ENCODE measurements around the gene RALBP1. TPM values are rescaled to one million over a fixed set of nuclear protein-coding genes. Genes with fewer than 3 reads are reported as not detected.

The RALBP1 gene
- total RNA-seq, 6 donors from 2014 or later, result 39.8 to 82.6 (median 57.6) TPM

- Histone ChIP-seq H3K27ac (no peak overlapping the region), H3K27me3 (no peaks in the 10 kb centered on the region), H3K36me3 (peaks cover 10 to 94% (median 66%) of the 10 kb centered on the region in 4 donors), H3K4me1 (peaks cover 0 to 3% (median 0%) of the 10 kb centered on the region in 4 donors), H3K4me3 (no peak overlapping the region), H3K9me3 (no peaks in the 10 kb centered on the region)
- TF ChIP-seq POLR2A (IDR thresholded peaks at IDR 0.05) (no peak), EP300 (IDR thresholded peaks at IDR 0.05) (no peak), CTCF (IDR thresholded peaks at IDR 0.05) (no peak), POLR2AphosphoS5 (IDR thresholded peaks at IDR 0.05) (no peak)
- ATAC-seq (ENCODE audit: low FRiP score in 2 of 2) (no peak), DNase-seq (no peak)
- WGBS, 2 donors, result 86 to 91% methylated on average over 6 of the region's 6 CpGs
Observed at GRCh38 chr18:9559253-9559652, 83.9 kb downstream of the RALBP1 start.

DNA sequence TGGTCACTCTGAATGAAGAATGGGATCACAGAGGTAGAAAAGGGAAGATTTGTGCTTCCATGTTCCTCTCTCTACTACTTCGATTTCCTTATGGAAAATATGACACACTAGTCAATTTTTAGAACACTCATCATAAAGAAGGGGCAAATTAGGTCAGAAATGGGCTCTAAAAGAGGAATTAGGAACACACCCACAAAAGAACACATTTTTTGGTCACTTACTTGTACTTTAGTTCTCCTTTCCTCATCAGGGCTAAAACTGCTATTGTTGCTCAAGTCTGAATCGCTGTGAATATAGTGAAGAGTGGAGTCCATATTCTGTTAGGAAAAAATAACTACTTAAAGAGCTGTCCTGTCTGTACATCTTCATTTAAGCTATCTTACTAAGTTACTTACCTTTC is 86.4 kb downstream of the RALBP1 start:
- Histone ChIP-seq H3K9me3 (no peaks in the 10 kb centered on the region), H3K27ac (no peak overlapping the region), H3K27me3 (no peaks in the 10 kb centered on the region), H3K4me3 (no peak overlapping the region), H3K4me1 (peaks cover 0 to 18% (median 3%) of the 10 kb centered on the region in 4 donors), H3K36me3 (peaks cover 4 to 81% (median 50%) of the 10 kb centered on the region in 4 donors)
- DNase-seq, result no peak
- TF ChIP-seq CTCF (IDR thresholded peaks at IDR 0.05) (no peak), POLR2AphosphoS5 (IDR thresholded peaks at IDR 0.05) (no peak), EP300 (IDR thresholded peaks at IDR 0.05) (peak in 1 of 4 donors; percentile 20), POLR2A (IDR thresholded peaks at IDR 0.05) (no peak)
- peak in 1 of 2 donors; percentile 64 for ATAC-seq (ENCODE audit: low FRiP score in 2 of 2)
- WGBS, 2 donors, result 86 to 90% methylated on average over 2 of the region's 2 CpGs

DNA sequence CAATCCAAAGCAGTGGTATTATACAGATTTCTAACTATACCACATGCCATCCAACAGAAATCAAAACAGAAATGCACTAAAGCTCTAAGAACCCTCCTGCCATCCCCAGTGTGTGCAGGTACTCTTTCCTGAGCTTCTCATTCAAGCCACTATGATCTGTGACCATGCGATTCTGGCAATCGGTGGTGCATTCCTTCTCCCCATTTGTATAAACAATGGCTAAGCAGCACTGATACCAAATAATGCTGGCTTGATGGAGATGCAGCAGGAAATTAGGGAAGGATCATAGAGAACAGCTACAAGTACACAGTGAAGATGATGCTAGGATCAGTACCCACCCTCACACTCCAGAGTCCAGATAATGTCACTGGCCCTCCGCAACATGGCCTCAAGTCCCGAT is 87.3 kb downstream of the RALBP1 start:
- Histone ChIP-seq H3K9me3 (no peaks in the 10 kb centered on the region), H3K36me3 (peaks cover 4 to 81% (median 44%) of the 10 kb centered on the region in 4 donors), H3K27ac (no peak overlapping the region), H3K27me3 (no peaks in the 10 kb centered on the region), H3K4me1 (peaks cover 0 to 18% (median 3%) of the 10 kb centered on the region in 4 donors), H3K4me3 (no peak overlapping the region)
- TF ChIP-seq EP300 (IDR thresholded peaks at IDR 0.05), result no peak
- TF ChIP-seq POLR2A (IDR thresholded peaks at IDR 0.05), result no peak
- no peak for TF ChIP-seq CTCF (IDR thresholded peaks at IDR 0.05)
- no peak for TF ChIP-seq POLR2AphosphoS5 (IDR thresholded peaks at IDR 0.05)
- DNase-seq, result no peak
- 89% methylated on average over 4 of the region's 4 CpGs for WGBS, 2 donors
- no peak for ATAC-seq (ENCODE audit: low FRiP score in 2 of 2)

GRCh38 chr18:9563331-9563730 is 88.0 kb downstream of the RALBP1 start:
- DNase-seq (peak in 1 of 2 donors; percentile 44), ATAC-seq (ENCODE audit: low FRiP score in 2 of 2) (peak in 1 of 2 donors; percentile 50)
- TF ChIP-seq CTCF (IDR thresholded peaks at IDR 0.05) (no peak), POLR2AphosphoS5 (IDR thresholded peaks at IDR 0.05) (no peak), POLR2A (IDR thresholded peaks at IDR 0.05) (no peak), EP300 (IDR thresholded peaks at IDR 0.05) (no peak)
- no peaks in the 10 kb centered on the region for H3K27me3 ChIP-seq
- WGBS, 2 donors, result 82 to 91% methylated on average over 4 of the region's 4 CpGs
- no peaks in the 10 kb centered on the region for H3K9me3 ChIP-seq
- H3K27ac ChIP-seq, result no peak overlapping the region
- peaks cover 4 to 81% (median 44%) of the 10 kb centered on the region in 4 donors for H3K36me3 ChIP-seq
- peaks cover 0 to 18% (median 5%) of the 10 kb centered on the region in 4 donors for H3K4me1 ChIP-seq
- no peak overlapping the region for H3K4me3 ChIP-seq

DNA sequence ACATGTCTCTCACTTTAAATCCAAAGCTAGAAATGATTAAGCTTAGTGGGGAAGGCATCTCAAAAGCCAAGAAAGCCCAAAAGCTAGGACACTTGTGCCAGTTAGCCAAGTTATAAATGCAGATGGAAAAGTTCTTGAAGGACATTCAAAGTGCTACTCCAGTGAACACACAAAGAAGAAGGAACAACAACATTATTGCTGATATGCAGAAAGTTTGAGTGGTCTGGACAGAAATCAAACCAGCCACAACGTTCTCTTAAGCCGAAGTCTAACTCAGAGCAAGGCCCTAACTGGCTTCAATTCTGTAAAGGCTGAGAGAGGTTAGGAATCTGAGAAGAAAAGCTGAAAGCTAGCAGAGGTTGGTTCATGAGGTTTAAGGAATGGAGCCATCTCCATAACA is 90.1 kb downstream of the RALBP1 start:
- WGBS, 2 donors, result 50 to 51% methylated on average over 2 of the region's 2 CpGs
- peaks cover 0 to 18% (median 5%) of the 10 kb centered on the region in 4 donors for H3K4me1 ChIP-seq
- peaks cover 4 to 81% (median 44%) of the 10 kb centered on the region in 4 donors for H3K36me3 ChIP-seq
- no peak overlapping the region for H3K27ac ChIP-seq
- TF ChIP-seq EP300 (IDR thresholded peaks at IDR 0.05), result no peak
- no peak for TF ChIP-seq CTCF (IDR thresholded peaks at IDR 0.05)
- TF ChIP-seq POLR2AphosphoS5 (IDR thresholded peaks at IDR 0.05), result no peak
- no peak for TF ChIP-seq POLR2A (IDR thresholded peaks at IDR 0.05)
- ATAC-seq (ENCODE audit: low FRiP score in 2 of 2) (no peak), DNase-seq (no peak)
- no peaks in the 10 kb centered on the region for H3K27me3 ChIP-seq
- H3K9me3 ChIP-seq, result no peaks in the 10 kb centered on the region
- H3K4me3 ChIP-seq, result no peak overlapping the region
